GM19395 (cell line): Measurements from ENCODE around the gene SERINC3.
"Not testable (repeated sequence)": the region's sequence is repeated elsewhere in the genome, so short reads cannot be mapped to it uniquely, and the experiment has no call there.

Source experiments
- ATAC-seq: cut with Tn5 transposase; IDR thresholded peaks from one replicate; pipeline ENCODE4 v1.9.1; 2021; ENCODE audit warnings: mild to moderate bottlenecking, moderate library complexity; ENCODE audit not compliant: unreplicated experiment

SERINC3 gene

GRCh38 chr20:44494681-44495080, 27.2 kb downstream of the SERINC3 start:
- no peak for ATAC-seq

- no peak for ATAC-seq
These were observed 27.6 kb downstream of the SERINC3 start for GRCh38 chr20:44494266-44494665.

DNA sequence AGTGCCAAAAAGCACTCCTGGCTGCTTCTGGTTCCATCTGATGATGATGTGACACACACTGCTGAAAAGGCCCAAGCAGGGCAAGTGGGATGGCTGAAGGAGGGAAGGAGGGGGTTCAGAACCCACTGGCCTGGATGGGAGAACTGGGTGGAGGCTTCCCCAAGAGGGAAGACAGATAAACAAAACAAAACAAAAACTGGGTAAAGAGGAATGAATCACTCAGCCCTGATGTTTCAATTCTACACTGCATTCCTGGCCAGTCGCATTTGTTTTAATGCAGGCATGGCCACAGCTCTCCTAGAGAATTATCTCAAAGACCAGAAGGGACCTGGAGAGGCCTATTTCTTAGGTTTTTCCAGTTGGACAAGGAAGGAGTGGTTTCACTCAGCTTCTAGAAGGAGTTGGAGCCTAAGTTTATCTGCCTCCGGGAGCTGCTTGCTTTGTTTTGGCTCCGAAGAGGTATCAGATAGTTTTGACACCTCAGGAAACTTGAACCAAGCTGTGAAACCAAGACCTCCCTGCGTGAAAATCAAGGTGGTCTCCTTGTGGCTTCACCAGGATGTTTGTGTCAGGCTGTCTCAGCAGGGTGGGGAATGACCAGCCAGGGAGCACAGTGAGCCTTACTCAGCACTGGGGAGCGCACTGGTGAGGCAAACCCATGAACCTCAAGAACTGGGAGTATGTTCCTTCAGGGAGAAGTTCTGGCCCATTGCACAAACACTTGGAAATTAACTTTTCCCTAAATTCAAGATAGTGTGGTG, 30.1 kb downstream of the SERINC3 start:
- ATAC-seq = no peak

DNA sequence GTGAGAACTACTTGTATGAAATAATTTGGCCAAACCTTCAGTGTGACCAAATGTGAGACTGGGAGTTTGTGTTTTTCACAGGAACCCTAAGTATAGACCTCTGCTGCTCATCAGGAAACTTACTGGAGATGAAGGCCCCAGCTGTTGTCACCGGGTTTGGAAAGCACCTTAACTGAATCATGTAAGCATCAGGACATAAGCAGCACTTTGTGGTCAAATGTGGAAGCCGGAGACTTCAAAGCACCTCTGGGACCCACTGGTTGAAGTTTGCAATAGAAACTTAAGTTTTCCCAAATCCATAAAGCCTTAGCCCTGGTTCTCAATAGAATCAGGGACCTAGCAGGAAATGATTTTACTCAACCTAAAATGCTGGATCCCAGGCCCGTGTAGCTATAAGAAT, 31.9 kb downstream of the SERINC3 start:
- ATAC-seq = no peak

DNA sequence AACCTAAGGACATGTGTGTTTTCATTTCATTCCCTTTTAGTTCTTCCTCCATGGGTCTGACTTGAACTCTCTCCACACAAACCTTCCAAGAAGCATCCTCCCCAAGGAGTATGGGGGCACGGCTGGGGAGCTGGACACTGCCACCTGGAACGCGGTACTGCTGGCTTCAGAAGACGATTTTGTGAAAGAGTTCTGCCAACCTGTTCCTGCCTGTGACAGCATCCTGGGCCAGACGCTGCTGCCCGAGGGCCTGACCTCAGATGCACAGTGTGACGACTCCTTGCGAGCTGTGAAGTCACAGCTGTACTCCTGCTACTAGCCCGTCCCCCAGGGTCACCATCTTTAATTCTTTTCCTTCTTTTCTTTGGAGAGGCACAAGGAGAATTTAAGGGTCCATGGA, 32.6 kb downstream of the SERINC3 start:
- no peak for ATAC-seq

GRCh38 chr20:44488551-44488950, 33.3 kb downstream of the SERINC3 start:
- ATAC-seq = no peak

GRCh38 chr20:44485830-44486198, 36.1 kb downstream of the SERINC3 start:
- ATAC-seq = no peak

DNA sequence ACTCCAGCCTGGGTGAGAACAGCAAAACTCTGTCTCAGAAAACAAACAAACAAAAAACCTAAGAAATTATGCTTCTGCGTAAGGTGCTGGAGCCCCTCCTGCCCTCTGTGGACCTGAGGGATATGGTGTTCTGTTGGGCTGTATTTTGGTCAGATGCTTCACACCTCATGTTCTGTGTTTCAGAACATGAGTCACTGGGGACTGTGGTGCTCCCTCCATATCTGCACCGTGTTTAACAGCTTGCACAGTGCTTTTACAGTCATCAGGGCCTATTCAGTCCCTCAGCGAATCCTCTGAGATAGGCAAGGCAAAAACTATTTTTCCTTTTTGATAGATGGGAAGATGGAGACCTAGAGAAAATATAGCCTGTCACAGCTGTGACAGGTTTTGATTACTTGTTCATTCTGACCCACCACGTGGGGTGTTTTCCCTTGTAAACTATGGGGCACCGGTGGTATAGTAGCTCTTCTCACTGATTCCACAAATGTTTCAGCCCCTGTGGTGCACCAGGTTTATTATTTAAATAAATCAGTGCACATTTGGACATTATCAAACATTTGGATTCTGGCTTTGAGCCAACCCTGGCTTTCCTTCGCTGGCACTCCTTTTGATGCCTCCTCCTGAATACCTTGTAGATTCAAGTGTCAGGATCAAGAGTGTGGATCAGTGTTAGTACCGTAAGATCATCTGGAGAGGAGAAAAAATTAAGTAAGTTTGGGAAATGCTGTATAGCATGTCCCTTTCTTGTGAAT, 36.6 kb downstream of the SERINC3 start:
- ATAC-seq = no peak

DNA sequence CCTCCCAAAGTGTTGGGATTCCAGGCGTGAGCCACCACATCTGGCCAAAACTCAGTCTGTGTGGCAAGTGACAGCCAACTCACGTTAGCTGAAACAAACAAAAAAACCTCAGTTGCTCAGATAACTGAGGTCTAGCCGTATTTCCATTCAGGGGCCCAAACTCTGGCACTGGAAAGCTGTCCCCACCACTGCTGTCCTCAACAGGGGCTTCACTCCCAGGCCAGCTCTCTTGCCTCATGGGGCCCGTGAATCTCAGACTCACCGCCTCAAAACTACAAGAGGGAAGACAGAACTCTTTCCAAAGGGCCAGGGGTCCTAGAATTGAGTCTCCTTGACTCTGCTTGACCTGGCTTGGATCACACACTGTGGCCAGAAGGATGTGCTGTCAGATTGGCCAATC, 38.8 kb downstream of the SERINC3 start:
- ATAC-seq = no peak

DNA sequence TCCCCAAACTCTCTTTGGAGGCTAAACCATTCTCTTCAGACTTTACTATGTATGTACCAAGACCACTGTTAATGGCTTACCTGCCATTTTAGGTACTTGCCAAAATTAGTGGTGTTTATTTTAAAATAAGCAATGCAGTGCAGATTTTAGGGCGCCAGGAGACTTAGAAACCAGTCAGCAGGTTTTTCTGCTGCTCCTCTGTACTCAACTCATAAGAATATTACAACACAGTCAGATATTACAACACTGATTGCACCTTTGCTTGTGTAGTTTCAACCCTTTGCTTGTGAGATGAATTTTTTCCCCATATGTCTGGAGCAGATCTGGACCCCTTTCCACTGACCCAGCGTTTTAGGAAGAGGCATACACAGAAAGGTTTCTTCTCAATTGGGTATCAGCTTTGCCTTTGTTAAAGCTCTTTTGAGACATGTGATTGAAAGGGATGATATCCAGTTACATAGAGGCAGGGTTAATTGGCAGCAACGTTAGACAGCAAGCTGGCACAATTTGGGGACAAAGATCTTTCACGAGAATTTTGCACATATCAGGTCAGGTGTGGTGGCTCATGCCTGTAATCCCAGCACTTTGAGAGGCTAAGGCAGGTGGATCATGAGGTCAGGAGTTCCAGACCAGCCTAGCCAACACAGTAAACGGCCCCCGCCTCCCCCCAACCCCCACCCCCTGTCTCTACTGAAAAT, 40.0 kb downstream of the SERINC3 start:
- ATAC-seq = no peak

GRCh38 chr20:44480097-44480496, 41.8 kb downstream of the SERINC3 start:
- ATAC-seq = no peak

DNA sequence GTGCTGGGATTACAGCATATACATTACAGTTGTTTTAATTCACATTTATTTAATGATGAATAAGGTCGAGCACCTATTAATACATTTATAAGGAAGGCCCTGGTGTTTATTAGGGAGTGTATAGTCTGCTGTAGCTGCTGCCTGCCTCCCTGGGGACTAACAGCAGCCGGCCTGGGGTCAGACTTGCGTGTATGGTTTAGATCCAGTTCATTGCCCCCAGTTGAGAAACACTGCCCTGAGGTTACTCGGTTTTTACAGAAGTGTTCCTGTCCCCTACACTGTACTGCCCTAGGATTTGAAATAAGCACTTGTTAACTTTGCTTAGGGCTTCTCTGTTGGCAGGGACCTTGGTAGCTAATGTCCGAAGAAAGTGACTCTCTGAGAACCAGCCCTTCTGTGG, 42.2 kb downstream of the SERINC3 start:
- no peak for ATAC-seq

DNA sequence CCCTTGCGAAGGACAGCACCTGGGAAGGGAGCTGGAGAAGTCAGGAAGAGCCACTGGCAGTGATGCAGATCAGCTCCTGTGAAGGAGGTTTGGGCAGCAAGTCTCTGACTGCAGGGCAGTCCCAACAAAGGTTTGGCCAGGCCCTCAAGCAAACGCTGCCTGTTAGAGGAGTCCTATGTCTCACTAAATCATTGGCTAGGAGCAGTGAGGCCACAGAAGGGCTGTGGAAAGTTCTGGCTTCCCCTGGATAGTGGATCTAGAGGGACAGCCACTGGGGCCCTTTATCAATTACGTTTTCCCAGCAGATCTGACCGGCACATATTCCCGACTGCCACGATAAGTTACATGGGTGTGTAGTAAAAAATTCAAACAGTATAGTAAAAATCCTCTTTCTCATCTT, 43.7 kb downstream of the SERINC3 start:
- ATAC-seq = no peak

DNA sequence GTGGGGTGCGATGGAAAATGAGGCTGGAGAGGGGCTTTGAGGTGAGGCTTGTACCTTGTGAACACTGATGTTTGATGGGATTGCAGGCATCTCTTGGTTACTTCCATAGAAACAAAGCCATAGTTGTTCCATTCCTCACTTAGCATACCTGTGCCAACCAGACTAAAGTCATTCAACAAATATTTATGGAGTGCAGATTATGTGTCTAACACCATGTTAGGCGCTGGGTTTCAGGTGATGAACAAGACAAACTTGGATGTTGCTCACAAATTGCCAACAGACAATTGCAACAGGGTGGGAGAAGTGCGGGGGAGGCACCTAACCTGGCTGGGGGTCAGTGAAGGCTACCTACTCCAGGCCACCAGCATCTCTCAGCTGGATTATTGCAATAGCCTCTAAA, 44.7 kb downstream of the SERINC3 start:
- ATAC-seq = no peak

DNA sequence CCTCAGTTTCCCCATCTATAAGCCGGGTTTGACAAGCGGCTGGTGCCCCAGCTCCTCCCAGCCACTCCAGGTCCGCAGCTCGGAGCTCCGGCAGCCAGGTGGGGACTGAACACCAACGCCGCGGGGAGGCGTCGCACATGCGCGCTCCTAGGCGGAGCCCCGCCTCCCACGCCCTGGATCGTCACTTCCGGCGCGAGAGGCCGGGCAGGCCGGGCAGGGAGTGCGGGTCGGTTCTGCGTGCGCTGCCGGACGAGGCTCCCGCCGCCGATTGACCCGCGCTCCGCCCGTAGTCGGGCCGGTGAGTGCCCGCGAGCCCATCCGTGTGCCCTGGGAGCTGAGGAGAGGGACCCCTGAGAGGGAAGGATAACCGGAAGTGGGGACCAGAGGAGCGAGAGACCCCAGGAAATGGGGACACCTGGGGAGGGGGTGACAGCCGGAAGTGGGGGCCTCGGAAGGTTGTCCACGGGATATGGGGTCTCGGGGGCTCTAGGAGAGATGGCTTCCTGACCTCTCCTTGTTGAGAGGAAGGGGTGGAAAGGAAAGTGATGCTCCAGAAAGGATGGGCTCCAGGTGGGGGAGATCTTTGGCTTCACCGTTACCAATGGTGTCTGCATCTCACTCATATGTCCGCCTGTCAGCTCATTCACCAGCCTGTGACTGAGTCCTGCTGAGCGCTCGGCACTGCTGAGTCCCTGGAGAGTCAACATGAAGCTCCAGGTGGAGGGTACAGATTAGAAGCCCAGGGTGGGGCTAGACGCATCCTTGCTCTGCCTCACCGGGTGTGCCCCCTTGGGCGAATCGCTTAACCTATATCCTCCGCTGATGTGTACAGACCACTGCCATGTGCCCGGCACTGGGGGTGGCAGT, 45.9 kb downstream of the SERINC3 start, which contains the start of gene TTPAL:
TSS of gene TTPAL (plus strand) at position 181 of the 867 bp plus-strand sequence. CDS start 4,126 bp downstream, outside the sequence.
- ATAC-seq = peak; percentile 85

GRCh38 chr20:44475372-44475693, 46.5 kb downstream of the SERINC3 start:
- no peak for ATAC-seq

DNA sequence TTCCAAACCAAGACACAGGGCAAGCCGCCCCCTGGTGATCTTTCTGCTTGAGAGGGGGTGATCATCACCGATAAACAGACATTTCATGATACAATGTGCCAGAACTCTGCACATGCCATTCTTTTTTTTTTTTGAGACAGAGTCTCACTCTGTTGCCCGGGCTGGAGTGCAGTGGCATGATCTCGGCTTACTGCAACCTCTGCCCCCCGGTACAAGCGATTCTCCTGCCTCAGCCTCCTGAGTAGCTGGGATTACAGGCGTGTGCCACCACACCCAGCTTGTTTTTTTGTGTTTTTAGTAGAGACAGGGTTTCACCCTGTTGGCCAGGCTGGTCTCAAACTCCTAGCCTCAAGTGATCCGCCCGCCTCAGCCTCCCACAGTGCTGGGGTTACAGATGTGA, 49.6 kb downstream of the SERINC3 start:
- ATAC-seq = not testable (repeated sequence)

- no peak for ATAC-seq
These were observed 50.4 kb downstream of the SERINC3 start for GRCh38 chr20:44471481-44471882.

GRCh38 chr20:44470327-44470726, 51.5 kb downstream of the SERINC3 start:
- ATAC-seq = no peak

- no peak for ATAC-seq
These were observed 53.7 kb downstream of the SERINC3 start for GRCh38 chr20:44468044-44468782.
